Upper lobe of left lung (tissue), 4 donors: ENCODE measurements around the gene POLE4.

Source experiments
- POLR2AphosphoS5 ChIP-seq, 2 donors: sonication (generic); formaldehyde crosslinking; IDR thresholded peaks; one replicate each; pipeline ENCODE4 v1.5.1; 2017; ENCODE audit warnings: antibody characterized with exemption in 2 of 2
- TF ChIP-seq, protein P1 (sequence below), 6 experiments: fragments of 450-650 bp in 4 of 6; fragments of 200-600 bp in 2 of 6; sonication (generic) in 2 of 6; IDR thresholded peaks; one replicate each; pipeline ENCODE4 v1.5.1; 2016 to 2019; ENCODE audit warnings: antibody characterized with exemption in 6 of 6

DNA sequence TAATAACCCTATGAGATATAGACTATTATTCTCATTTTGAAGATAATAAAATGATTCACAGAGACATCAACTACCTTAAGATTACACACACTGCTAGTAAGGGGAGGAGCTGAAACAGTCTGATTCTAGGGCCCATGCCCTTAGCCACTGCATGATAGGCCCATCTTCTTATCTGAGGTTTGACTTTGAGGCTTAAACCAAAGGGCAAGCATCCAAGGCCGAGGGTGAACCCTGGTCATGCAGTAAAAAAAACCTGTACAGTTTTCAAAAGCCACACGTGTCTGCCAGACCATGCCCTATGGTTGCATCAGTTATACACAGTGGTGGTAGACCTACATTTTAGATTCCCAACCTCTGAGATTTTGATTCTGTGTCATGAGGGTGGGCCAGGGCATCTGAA lies 44.8 kb downstream of the POLE4 start:
- TF ChIP-seq, protein P1, sequence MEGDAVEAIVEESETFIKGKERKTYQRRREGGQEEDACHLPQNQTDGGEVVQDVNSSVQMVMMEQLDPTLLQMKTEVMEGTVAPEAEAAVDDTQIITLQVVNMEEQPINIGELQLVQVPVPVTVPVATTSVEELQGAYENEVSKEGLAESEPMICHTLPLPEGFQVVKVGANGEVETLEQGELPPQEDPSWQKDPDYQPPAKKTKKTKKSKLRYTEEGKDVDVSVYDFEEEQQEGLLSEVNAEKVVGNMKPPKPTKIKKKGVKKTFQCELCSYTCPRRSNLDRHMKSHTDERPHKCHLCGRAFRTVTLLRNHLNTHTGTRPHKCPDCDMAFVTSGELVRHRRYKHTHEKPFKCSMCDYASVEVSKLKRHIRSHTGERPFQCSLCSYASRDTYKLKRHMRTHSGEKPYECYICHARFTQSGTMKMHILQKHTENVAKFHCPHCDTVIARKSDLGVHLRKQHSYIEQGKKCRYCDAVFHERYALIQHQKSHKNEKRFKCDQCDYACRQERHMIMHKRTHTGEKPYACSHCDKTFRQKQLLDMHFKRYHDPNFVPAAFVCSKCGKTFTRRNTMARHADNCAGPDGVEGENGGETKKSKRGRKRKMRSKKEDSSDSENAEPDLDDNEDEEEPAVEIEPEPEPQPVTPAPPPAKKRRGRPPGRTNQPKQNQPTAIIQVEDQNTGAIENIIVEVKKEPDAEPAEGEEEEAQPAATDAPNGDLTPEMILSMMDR (IDR thresholded peaks at IDR 0.05), result no peak
- no peak for TF ChIP-seq POLR2AphosphoS5 (IDR thresholded peaks at IDR 0.05)
